SKM-1 treated with dmso at 0.1 percent for 144 hours (cell line): Measurements from ENCODE around the gene INPP4B.

Source experiments
- DNase-seq: peaks from one replicate; lab custom pipeline; 2025; ENCODE audit not compliant: unreplicated experiment; lab: John Stamatoyannopoulos, UW

INPP4B gene

DNA sequence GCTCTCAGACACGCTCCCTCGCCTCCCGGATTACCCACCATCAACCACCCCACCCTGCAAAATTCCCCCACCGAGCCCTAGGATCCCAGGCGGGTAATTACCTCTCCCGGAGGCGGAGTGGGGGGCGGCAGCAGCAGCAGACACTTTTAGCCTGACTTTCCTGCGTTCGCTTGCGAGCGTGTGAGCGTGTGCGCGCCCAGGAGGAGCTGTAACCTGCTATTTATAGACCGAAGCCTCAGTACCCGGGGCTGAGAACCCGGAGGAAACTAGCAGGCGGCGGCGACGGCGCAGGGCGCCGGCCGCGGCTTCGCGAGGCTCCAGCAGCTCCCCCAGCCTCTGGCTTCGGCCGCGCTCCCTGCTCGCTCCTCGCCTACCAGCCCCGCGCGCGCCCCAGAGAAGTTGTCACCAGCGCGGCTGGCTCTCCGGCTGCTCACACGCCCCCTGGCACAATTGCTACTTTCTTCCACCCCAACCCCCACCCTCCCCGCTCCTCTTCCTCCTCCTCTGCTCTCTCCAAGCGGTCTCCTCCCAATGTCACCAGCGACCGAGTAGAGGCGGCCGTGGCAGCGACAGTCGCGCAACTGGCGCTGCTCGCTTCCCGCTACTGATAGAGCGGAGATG lies at the start of gene INPP4B:
Gene INPP4B, minus strand, starts transcription at position 194 of the 621 bp plus-strand sequence.
- DNase-seq = peak; percentile 28

DNA sequence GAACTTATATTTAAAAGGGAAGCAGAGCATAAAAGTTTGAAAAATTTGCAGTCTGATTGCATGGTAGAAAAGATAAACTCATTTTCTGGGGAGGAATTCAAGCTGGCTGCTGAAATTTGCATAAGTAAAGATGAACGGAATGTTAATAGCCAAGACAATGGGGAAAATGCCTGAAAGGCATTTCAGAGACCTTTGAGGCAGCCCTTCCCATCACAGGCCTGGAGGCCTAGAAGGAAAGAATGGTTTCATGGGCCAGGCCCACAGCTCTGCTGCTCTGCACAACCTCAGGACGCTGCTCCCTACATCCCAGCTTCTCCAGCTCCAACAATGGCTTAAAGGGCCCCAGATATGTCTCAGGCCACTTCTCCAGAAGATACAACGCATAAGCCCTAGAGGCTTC lies 46.9 kb upstream of the INPP4B start:
- DNase-seq = no peak

DNA sequence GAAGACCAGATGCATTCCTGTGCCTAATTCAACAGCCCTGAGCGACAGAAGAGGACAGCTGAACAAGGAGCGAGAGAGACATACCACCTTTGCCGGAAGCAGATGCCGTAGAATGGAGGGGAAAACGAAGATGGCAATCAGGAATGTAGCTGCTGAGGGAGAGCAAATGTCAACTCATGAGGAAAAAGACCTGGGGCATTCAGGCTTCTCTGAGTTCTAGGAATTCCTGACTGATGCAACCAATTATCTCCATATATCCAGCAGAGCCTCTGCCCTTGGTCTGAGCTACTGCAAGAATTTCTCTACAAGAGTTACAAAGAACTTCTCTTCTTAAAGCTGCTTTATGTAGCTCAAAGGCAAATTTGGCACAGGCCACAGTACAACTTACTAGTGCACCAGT lies 40.5 kb upstream of the INPP4B start:
- DNase-seq = no peak

DNA sequence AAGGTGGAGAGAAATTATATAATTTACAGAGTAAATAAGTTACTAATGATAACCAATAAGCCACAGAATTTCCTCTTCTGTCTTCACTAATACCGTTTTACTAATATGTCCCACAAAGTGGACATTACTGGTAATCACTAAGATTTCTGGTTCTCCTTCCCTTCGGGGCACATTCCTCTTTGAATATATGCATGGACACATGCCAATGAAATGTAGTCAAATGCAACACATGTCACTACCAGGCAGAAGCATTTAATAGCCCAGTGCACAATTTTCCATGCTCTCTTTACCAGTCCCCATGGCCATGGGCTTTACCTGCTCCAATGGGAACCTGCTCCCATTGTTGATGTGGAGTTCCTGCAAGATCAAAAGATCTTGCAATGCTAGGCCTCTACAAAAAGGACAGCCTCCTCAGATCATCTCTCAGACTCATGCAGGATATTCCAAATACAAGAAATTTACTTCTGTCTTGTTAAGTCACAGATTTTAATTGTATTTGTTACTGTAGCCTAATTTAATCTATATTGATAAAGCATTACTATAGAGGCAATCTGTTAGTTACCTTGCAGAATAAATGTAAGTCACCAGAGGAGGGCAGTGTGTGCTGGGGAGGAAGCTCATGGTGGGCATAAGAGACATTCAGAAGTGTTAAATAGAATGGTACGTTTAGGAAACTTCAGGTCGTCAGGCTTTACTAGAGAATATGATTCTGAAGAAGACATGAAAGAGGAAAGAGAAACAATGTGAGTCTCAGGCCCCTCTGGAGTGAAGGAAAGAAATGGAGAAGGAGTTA lies 37.1 kb upstream of the INPP4B start:
- no peak for DNase-seq

DNA sequence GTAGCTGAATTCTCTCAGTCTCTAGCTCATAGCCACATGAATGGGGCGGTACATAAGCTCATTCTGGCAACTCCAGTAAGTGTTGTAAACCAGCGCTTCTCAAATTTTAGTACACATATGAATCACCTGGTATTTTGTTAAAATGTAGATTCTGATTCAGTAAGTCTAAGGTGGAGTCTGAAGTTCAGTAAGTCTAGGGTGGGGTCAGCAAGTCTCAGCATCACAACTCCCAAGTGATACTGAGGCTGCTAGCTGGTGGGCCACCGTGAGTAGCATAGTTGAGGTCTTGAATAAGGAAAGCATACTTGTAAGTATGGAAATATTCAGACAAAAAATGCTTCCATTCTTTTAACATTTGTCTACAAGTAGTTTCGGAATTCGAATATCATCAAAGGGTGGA lies 36.1 kb upstream of the INPP4B start:
- no peak for DNase-seq

DNA sequence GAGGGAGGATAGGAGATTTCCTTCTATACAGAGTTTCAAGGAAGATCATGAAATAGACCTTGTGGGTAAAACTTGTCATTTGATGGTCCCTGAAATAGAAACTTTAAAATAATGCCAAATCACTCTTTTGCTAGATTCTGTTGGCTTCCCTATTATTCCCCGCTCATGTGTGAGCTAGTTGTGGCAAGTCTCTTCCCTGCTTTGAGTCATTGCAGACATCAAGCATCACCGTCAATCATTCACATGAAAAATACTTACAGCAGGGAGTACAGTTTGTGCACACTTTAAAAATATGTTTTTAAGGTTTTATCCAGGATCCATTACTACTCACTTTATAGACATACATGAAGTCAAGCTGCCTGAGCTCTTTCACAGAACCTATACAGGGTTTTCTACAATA lies 35.2 kb upstream of the INPP4B start:
- DNase-seq = no peak

DNA sequence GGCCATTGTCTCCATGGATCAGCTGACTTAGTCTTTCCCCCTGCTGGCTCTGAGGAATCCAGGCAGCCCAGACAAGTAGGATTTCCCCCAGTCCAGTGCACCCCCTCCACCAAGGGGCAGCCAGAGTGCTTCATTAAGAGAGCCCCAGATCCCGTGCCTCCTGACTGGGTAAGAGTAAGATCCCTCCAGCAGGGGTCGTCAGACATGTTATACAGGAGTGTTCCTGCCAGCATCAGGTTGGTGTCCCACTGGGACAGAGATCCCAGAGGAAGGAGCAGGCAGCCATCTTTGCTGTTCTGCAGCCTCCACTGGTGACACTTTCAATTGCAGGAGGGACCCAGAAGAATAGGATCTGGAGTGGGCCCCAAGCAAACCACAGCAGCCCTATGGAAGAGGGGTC lies 29.0 kb upstream of the INPP4B start:
- no peak for DNase-seq

DNA sequence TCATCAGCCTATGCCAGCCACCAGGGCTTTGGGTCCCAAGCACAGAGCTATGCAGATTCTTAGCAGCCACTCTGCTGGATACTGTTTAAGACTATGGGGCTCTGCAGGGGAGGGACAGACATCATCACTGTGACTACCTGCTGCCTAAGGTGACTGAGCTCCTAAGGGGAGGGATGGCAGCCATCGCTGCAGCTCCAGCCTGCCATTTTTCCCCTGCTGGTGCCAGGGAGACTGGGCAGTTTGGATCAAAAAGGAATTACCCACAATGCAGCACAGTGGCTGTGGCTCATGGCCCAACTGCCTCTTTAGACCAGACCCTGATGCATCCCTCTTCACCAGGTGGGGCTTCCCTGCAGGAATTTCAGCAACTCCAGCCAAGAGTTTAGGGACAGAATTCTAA lies 28.6 kb upstream of the INPP4B start:
- DNase-seq = no peak

DNA sequence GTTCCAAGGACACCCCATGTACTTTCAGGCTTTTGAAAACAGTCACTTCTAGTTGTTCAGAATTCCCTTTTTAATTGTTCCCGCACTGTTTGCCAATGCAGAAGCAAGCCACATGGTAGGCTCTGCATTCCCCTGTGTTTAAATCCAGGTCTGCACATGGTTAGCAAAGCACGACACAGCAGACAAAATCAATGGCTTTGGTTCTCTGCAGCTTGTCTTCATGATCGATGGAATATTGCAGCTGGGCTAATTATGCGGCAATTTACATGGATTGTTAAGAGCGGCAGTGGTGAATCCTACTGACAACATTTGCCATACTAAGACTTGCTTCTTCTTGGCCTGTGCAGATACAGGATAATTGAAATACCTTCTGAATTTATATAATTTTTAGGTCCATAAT lies 20.6 kb upstream of the INPP4B start:
- DNase-seq = no peak

DNA sequence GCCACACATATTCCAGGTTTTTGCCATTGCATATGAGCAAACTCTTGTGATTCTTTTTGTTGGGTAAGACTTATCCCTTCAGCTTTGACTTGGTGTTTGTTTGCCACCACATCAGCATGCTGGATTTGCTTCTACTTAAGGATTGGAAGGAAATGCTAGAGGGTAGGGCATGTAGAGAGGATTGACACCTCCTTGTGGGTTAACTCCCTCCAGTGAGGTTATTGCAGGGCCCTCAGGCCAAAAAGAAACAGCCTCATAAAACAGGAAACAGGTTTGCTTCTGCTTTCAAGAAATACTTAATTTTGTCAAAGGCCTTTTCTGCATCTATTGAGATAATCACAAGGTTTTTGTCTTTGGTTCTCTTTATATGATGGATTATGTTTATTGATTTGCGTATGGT lies 15.2 kb upstream of the INPP4B start:
- no peak for DNase-seq

DNA sequence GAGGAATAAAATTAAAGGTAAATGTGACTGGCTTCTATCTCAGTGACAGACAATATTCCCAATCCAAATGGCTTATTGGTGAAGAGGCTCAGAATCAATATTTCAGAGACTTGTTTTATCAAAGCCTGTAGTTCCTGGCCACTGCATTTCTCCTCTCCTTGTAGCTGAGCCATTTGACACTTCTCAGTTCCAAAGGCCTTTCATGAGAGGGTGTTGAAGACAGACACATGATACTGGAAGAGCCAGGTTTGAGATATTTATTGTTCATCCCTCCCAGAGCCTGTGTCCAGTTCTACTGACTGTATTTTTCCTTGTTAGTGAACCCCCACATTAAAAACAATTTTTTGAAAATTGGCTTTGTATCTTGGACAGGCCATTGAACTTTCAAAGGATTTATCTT lies 12.9 kb upstream of the INPP4B start:
- no peak for DNase-seq

DNA sequence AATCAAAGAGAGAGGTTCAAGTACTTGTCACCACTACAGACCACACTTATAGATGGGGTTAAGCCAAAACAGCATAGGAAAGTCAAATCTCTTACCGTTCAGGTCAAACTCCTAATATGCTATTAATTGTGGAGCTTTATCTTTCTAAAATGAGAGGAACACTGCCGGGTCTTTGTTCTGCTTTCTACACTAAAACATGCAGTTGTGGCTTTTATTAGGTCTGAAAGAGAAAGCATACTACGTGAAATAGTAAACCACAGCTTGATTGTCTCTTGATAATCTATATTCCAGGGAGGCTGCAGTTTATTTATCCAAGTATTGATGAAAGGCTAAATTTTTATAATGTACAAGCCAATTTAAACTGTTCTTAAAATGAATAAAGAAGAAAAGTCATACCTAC lies 12.3 kb upstream of the INPP4B start:
- DNase-seq = no peak

DNA sequence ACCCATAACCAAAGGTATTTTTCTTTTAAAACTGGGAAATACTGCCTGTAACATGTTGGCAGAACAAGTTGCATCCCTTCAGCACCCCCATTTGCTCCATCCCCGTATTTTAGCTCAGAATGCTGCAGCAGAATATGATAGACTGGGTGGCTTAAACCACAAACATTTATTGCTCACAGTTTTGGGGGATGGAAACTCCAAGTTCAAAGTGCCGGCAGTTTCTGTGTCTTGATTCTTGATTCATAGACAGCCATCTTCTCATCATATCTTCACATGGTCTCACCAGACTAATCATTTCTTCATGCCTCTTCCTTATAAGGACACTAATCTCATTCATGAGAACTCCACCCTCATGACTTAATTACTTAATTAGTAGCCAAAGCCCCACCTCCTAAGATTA lies 10.5 kb upstream of the INPP4B start:
- no peak for DNase-seq

DNA sequence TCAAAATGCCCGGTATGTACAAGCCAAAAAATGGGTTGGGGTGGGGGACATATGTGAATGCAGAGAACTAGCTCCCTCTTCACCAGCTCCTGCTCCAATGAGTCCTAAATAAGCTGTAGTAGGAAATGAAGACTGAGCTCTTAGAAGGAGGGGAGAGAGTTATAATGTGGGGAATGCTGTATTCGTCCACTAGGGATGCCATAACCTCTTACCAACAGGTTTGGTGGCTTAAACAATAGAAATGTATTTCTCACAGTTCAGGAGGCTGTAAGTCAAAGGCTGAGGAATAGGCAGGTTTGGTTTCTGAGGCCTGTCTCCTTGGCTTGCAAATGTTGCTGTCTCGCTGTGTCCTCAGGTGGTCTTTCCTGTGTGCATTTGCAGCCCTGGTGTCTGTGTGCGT lies 4.4 kb upstream of the INPP4B start:
- no peak for DNase-seq

DNA sequence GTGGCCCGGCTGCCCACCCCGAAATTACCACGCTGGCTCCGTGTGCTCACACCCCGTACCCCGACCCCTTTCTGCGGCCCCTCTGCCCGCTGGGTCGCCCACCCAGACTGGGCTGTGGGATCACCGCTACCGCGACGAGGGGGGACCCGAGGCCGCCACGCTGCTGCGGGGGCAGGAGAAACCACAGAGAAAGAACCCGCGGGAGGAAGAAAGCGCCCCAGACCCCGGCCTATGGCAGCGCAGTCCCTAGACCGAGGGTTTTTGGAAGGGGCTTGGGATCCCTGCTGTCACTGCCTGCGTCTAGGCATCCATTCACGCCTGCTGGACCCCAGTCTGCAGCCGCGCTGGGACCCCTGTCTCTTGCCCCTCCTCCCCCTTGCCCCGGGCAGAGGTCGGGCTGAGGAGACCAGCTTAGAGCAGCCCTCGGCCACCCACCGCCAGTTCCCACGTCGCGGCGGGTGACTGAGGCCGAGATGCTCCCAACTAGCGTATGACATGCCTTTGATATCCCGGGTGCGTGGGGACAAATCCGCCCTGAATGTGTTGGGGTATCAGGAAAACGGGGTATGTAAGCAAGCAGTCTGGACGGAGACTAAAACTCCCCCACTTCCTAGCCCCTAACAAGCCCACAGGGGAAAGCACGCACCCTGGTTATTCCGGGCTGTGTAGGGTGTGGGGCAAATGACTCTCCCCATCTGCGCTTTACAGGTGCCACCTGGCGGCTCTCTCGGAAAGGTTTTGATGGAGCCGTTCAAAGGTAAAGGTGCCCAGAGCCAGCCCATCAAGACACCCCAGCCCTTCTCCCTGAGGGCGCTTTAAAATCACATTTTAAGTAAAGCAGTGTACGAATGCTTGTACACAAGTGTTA lies 862 bp upstream of the INPP4B start:
- DNase-seq = no peak

DNA sequence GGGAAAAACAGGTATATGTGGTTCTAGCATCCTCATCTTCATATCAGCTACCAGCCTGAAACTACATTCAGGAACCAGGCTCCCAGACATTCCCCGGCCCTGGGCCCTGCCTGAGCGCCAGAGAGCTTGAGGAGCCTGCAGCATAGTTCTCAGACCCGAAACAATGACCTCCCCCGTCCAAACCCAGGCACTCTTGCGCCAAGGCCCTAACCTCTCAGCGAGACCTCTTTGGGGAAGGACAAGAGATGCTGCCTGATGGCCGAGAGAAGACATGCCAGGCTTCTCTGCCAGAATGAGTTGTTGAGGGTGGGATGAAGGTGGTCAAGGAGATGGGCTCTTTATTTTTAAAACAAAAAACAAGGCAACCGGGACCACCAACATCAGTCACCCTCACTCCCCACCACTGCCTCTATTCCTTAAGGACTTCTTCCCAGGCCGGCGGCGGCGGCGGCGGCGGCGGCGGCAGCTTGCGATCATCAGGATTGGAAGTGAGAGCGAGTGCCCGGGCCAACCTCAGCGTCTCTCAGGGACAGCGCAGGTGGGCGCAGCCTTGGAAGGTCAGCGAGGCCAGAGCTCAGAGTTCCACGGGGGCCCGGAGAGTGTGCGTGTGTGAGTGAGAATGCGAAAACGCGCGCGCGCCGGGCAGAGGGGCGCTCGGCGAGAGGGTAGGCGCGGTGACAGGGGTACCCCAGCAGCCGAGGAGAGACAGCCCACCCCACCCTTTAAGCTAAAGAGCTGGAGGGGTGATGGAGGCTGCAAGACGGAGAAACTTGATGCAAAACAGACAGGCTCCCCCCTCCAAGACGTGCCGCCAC lies 601 bp downstream of the INPP4B start:
- DNase-seq = no peak

DNA sequence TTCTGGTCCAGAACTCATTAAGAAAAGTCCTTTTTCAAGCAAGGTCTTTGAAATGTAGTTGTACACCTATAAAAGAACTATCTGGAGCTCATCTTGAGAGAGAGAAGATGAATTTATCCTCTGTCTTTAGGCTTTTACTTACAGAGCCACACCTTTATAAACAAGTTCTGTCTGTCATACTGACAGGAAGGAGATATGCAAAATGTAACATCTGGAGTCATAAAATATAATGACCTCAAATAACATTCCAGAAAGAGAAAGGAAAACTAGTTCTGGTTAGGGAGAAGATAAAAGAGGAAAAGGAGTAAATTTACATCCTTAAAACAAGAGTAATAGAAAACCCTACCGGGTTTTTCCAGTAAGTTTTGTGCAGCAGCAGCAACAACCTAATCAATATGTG lies 1.3 kb downstream of the INPP4B start:
- DNase-seq = no peak

DNA sequence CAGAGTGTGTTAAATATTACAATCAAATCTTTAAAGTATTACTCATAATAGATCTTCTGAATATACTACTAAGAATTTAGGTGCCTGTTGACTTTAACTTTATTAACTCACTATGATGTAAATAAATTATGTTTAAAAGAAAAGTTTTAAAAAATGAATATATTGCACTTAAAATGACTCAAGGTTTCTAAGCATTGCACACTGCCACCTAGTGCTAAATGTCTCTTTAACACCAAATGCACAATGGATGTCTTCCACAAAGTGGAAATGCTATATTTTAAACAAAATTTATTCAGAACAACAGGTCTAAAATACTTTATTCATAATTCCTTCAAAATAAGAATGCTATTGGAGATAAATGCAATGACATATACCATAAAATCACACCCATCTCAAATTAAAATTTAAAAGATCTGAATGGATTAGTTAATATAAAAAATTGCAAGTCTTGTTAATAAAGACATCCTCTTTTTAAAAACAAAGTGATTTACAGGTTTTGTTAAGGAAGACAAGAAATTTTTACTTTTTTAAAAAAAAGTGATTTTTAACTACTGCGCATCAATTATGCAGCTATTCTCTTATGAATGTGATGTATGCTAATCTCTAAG lies 5.5 kb downstream of the INPP4B start:
- DNase-seq = no peak

DNA sequence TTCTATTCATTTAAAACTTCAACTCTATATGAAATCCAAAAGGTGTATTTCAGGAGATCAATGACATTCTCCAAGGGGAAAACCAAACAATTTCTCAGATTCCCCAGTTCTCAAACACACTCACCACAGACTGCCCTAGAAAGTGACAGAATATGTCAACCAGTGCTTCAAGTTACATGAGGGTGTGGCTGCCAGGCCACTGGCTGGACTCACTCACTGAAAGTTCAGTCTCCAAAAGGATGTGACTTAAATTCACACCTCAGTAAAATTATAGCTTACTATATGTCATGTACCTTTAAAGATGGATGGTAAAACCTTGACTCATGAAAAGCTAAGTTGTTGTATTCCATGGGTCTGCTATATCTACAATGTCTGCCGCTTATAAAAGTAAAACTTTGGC lies 7.3 kb downstream of the INPP4B start:
- DNase-seq = no peak

DNA sequence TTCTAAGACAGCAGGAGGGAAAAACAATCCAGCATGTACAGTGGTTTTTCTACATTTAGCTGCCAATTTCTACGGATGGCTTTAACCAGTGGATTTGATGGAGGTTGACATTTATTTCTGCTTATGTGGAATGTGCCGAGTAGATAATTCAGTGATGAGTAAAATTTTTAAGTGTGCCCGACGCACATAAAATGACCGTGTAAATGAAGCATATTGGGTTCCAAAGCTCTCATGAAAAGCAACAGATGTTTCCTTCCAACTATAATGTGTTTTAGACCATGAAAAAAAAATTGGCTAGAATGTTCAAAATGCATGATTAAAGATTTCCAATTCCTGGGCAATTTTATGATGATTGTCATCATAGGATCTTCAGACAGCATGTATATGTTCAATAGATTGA lies 14.1 kb downstream of the INPP4B start:
- no peak for DNase-seq
